AG10803 (cell line): ENCODE data around the gene GP9.

Experiments used
- DNase-seq: peaks from one replicate; pipeline ENCODE4 v3.0.0; 2010; ENCODE audit warnings: low read depth
- H3K4me3 ChIP-seq: 2 replicates; pipeline ENCODE4 v1.5.1; 2011; ENCODE audit warnings: mild to moderate bottlenecking, low read length, control low read depth
- TF ChIP-seq, protein P1 (sequence below): conservative IDR thresholded peaks from 2 replicates; pipeline ENCODE4 v1.5.1; 2011; ENCODE audit warnings: mild to moderate bottlenecking, low read length, control low read depth, inconsistent platforms

Gene GP9

GRCh38 chr3:129060276-129061022 lies at the start of gene GP9:
GP9 (plus strand) TSS chr3:129060779; CDS start chr3:129061740, 961 bp downstream.
- TF ChIP-seq, protein P1, sequence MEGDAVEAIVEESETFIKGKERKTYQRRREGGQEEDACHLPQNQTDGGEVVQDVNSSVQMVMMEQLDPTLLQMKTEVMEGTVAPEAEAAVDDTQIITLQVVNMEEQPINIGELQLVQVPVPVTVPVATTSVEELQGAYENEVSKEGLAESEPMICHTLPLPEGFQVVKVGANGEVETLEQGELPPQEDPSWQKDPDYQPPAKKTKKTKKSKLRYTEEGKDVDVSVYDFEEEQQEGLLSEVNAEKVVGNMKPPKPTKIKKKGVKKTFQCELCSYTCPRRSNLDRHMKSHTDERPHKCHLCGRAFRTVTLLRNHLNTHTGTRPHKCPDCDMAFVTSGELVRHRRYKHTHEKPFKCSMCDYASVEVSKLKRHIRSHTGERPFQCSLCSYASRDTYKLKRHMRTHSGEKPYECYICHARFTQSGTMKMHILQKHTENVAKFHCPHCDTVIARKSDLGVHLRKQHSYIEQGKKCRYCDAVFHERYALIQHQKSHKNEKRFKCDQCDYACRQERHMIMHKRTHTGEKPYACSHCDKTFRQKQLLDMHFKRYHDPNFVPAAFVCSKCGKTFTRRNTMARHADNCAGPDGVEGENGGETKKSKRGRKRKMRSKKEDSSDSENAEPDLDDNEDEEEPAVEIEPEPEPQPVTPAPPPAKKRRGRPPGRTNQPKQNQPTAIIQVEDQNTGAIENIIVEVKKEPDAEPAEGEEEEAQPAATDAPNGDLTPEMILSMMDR, result no peak
- no peak for DNase-seq
- no peak within 1 kb of the TSS for H3K4me3 ChIP-seq

GRCh38 chr3:129013491-129013891 lies 47.1 kb upstream of the GP9 start:
- TF ChIP-seq, protein P1, result no peak
- no peak overlapping the region for H3K4me3 ChIP-seq
- DNase-seq, result no peak

- TF ChIP-seq, protein P1, result no peak
- no peak for DNase-seq
- H3K4me3 ChIP-seq, result no peak overlapping the region
Measured at GRCh38 chr3:129014148-129014547, 46.4 kb upstream of the GP9 start.

DNA sequence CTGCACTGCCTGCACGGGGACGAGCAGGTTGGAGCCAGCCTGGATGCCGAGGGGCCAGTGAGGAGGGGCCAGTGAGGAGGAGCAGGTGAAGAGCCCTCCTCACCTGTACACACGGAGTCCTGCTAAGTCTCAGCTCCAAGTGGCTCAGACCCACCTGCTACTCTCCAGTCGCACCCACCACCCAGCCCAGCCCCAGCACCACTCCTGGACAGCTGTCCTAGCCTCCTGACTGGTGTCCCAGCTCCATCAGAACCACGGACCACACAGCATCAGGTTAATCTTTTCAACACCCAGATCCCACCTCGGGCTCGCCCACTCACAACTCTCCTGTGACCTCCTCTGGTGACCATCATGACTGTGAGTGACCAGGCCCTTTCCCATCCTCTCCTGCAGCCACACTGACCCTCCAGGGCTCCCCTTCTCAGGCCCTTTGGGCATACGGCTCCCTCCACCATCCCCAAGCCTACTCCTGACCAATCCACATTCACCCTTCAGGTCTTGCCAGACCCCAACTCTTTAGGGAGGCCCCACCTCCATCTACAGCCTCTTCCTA lies 45.7 kb upstream of the GP9 start:
- H3K4me3 ChIP-seq, result no peak overlapping the region
- TF ChIP-seq, protein P1, result no peak
- no peak for DNase-seq

DNA sequence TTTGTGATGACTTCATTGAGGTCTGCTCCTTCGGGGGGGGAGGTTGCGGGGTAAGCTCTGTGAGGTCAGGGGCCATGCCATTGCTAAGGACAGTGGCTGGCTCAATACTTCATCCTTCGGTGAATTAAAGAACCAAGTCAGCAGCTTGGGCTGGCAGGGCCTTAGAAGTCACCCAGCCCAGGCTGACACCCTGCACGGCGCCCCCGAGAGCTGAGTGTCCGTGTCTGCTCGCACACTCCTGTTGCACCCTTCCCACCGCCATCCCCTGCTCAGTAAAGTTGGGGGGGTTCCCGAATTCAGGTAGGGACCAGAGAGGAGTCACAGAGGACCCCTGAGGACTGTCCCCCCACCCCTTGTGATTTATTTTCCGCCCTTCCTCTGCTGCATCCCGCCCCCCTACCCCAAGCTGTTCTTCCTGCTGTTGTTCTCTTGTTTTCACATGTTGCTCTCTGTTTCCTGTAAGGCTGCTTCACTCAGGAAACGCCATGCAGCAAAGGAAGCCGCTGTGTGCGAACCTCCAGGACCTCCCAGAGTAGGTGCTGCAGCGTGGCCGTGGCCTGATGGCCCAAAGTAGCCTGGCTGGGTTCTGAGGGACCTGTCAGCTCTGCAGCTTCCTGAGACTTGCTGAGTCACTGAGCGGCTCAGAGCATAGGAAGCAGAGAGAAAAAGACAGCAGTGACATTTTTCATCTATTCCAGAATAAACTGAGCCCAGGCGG lies 45.0 kb upstream of the GP9 start:
- TF ChIP-seq, protein P1, result no peak
- no peak for DNase-seq
- H3K4me3 ChIP-seq, result no peak overlapping the region

DNA sequence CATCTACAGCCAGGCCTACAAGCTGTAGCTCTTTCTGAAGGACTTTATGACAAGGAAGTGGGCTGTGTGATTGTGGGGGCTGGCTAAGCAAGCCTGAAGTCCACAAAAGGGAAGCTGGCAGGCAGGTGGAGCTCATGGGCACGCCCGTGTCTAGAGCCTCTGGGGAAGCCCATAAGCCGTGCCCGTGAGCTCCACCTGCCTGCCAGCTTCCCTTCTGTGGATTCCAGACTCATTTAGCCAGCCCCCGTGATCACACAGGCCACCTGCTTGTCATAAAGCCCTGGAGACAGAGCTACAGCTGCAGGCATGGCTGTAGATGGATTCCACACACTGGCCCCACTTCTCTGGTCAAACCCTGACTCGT lies 44.2 kb upstream of the GP9 start:
- TF ChIP-seq, protein P1, result no peak
- no peak for DNase-seq
- no peak overlapping the region for H3K4me3 ChIP-seq
